Ishikawa (cell line): Measurements from ENCODE around the gene SUCNR1.

Experiments used
- CEBPB ChIP-seq: IDR thresholded peaks from 2 replicates; pipeline ENCODE4 v1.6.1; 2012
- CREB1 ChIP-seq: IDR thresholded peaks from 2 replicates; pipeline ENCODE4 v1.6.1; 2012; ENCODE audit warnings: low read depth
- EGR1 ChIP-seq: IDR thresholded peaks from 2 replicates; pipeline ENCODE4 v1.6.1; 2012
- EP300 ChIP-seq: IDR thresholded peaks from 2 replicates; pipeline ENCODE4 v1.6.1; 2012; ENCODE audit warnings: borderline replicate concordance
- FOXM1 ChIP-seq: IDR thresholded peaks from 2 replicates; pipeline ENCODE4 v1.6.1; 2012; ENCODE audit warnings: low read depth, borderline replicate concordance
- NFIC ChIP-seq: IDR thresholded peaks from 2 replicates; pipeline ENCODE4 v1.6.1; 2012
- RAD21 ChIP-seq: IDR thresholded peaks from 2 replicates; pipeline ENCODE4 v1.6.1; 2012; ENCODE audit warnings: low read depth
- REST ChIP-seq: IDR thresholded peaks from 2 replicates; pipeline ENCODE4 v1.6.1; 2012; ENCODE audit warnings: low read depth, mild to moderate bottlenecking
- TAF1 ChIP-seq: IDR thresholded peaks from 2 replicates; pipeline ENCODE4 v1.6.1; 2012; ENCODE audit warnings: low read depth, mild to moderate bottlenecking
- TCF12 ChIP-seq: IDR thresholded peaks from 2 replicates; pipeline ENCODE4 v1.6.1; 2012; ENCODE audit warnings: low read depth
- TEAD4 ChIP-seq: IDR thresholded peaks from 2 replicates; pipeline ENCODE4 v1.6.1; 2012
- YY1 ChIP-seq: IDR thresholded peaks from 2 replicates; pipeline ENCODE4 v1.6.1; 2012; ENCODE audit warnings: low read depth
- ZBTB7A ChIP-seq: IDR thresholded peaks from 2 replicates; pipeline ENCODE4 v1.6.1; 2012; ENCODE audit warnings: low read depth
- TF ChIP-seq, protein P1 (sequence below): IDR thresholded peaks from 2 replicates; pipeline ENCODE4 v1.6.1; 2012
- TF ChIP-seq, protein P2 (sequence below): IDR thresholded peaks from 2 replicates; pipeline ENCODE4 v1.6.1; 2012

SUCNR1 gene

GRCh38 chr3:151925419-151925818, 52.0 kb downstream of the SUCNR1 start:
- TF ChIP-seq, protein P1, sequence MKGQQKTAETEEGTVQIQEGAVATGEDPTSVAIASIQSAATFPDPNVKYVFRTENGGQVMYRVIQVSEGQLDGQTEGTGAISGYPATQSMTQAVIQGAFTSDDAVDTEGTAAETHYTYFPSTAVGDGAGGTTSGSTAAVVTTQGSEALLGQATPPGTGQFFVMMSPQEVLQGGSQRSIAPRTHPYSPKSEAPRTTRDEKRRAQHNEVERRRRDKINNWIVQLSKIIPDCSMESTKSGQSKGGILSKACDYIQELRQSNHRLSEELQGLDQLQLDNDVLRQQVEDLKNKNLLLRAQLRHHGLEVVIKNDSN: no peak
- no peak for TF ChIP-seq TAF1
- TF ChIP-seq EP300: no peak
- TF ChIP-seq ZBTB7A: no peak
- TF ChIP-seq REST: no peak
- no peak for TF ChIP-seq CREB1

- TF ChIP-seq EGR1: no peak
These were observed 52.4 kb downstream of the SUCNR1 start for GRCh38 chr3:151925876-151926275.

DNA sequence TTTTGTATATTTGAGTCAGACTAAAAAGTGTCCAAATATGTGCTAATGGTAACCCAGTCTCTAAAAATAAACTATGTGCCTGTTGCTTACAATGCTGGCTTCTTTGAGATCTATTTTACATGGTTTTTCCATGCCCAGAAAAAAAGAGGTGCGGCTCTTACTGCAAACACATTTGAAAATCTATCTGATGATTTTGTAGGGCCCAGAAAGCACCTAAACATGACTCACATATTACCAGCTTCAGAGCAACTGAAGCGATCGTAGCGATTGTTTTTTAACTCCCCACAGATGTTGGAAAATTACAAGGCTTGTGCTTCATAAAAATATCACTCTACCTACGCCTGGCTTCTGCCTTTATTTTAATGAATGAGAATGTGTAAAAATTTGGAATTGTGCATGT, 53.5 kb downstream of the SUCNR1 start:
- TF ChIP-seq TEAD4 (no peak), ZBTB7A (no peak), EP300 (no peak), NFIC (no peak), RAD21 (no peak), EGR1 (no peak), REST (no peak), CEBPB (no peak), YY1 (no peak), TCF12 (no peak), FOXM1 (no peak), CREB1 (no peak), TAF1 (no peak)
- TF ChIP-seq, protein P1: no peak
- TF ChIP-seq, protein P2, sequence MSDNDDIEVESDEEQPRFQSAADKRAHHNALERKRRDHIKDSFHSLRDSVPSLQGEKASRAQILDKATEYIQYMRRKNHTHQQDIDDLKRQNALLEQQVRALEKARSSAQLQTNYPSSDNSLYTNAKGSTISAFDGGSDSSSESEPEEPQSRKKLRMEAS: no peak

DNA sequence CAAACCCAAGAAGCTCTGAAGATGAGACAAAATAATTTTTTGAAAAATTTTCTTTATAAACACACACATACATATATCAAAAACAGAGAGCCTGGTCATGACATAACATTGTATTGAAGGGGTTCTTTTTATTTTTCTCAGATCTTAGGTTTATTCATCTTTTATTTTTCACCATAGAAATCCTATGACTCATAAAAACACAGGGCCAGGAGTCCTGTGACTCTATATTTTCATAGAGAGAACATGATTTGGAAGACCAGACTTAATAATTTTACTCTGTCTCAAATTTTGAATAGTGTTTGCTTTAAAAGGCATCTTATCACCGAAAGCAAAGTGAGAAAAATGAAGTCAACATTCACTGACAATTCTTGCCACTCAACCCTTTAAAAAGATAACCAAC, 57.7 kb downstream of the SUCNR1 start:
- TF ChIP-seq ZBTB7A: no peak
- TF ChIP-seq, protein P1: no peak
- TF ChIP-seq, protein P2: no peak
- TF ChIP-seq FOXM1: no peak
- no peak for TF ChIP-seq RAD21
- TF ChIP-seq EP300: no peak
- no peak for TF ChIP-seq YY1
- no peak for TF ChIP-seq CREB1
- no peak for TF ChIP-seq REST
- no peak for TF ChIP-seq CEBPB
- no peak for TF ChIP-seq EGR1

DNA sequence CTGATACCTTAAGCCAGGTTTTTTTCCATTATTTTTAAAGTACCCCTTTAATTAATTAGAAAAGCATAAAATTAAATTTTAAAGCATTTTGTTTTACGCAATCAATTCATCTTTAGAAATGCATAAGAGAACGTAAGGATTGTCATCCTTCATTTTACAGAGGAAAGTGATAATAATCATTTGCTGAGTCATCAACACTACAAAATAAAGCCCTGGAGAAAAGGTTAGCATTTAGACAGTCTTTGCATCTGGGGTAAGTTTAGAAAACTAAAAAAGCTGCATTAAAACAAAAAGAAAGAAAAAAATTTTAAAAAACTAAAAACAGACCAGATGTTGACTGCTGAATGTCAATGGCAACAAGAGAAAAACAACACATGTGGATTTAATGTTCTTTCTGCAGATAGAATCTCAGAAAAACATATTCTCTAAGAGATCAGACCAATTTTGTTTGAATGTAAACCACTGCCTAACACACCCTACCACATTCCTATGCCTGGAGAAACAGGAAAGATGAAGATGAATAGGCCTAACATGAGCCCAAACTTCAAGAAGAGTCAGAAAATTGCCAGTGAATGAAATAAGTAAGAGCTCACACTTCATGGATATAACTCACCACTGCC, 59.9 kb downstream of the SUCNR1 start:
- TF ChIP-seq CREB1: no peak
- no peak for TF ChIP-seq TEAD4
- TF ChIP-seq, protein P1: no peak
- no peak for TF ChIP-seq ZBTB7A
- no peak for TF ChIP-seq NFIC
- no peak for TF ChIP-seq CEBPB
